GM18508 (cell line): Measurements from ENCODE around the gene SASH1.

Experiments
- ATAC-seq: cut with Tn5 transposase; IDR thresholded peaks from one replicate; pipeline ENCODE4 v1.9.1; 2021; ENCODE audit warnings: moderate number of reproducible peaks; ENCODE audit not compliant: insufficient read depth, unreplicated experiment

Gene SASH1

GRCh38 chr6:148472171-148473105, 129.8 kb downstream of the SASH1 start:
- ATAC-seq: no peak

DNA sequence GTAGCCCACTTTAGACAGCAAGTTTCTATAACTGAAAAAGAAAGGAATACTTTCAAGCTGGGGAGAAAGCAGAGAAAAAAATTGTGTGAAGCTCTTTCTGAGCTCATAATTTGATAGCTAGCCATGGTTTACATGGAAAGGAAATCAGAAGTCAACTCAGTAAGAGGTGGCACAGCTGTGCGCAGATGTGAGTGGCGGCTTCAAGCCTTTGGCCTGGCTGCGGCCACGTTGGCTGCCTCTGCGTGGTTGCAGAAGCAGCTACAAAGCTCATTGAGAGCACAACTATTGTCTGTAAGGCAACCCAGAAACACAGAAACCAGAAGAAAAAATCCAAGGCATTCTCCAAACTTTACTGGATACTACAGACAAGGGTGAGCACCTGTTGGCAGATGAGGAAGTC, 136.9 kb downstream of the SASH1 start:
- ATAC-seq: no peak

GRCh38 chr6:148487461-148487860, 144.8 kb downstream of the SASH1 start:
- no peak for ATAC-seq

GRCh38 chr6:148491638-148492251, 149.1 kb downstream of the SASH1 start:
- ATAC-seq: no peak

DNA sequence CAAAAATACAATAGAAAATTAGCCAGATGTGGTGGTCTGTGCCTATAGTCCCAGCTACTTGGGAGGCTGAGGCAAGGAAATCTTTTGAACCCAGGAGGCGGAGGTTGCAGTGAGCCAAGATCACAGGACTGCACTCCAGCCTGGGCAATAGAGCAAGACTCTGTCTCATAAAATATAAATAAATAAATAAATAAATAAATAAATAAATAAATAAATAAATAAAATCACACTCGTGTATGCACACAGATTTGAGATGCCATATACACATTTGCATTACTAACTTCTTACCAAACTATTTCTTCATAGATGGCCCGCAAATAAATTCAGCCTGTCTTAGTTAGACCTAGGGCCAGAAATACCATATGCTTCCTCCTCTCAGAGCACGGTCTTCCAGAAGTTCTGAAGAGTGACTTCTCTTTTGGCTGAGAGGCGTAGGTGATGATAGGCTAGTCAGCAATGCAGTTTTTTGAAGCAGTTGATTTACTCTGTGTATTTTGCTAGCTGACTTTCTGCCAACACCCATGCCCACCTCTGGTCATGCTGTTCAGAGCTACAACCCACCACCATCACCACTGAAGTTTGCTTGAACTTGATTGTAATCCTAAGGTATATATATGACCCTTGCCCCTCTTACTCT, 150.1 kb downstream of the SASH1 start:
- ATAC-seq: no peak

DNA sequence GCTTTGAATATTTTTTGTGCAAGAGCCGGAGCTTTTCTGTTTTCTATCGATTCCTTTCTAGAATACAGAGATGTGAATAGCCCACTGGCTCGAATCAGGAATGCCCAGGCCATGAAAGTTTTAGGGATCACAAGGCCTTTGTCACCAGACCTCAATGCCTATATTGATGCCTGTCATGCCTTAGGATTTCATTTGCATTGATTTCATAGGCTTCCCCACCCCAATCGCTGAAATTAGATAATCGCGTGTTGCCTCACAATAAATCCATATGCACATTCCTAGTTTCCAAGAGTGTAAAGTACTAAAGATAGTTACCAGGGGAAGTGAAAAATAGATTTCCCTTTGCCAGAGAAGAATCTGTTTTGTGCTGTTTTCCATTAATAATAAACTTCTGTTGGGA, 150.8 kb downstream of the SASH1 start:
- ATAC-seq: no peak

DNA sequence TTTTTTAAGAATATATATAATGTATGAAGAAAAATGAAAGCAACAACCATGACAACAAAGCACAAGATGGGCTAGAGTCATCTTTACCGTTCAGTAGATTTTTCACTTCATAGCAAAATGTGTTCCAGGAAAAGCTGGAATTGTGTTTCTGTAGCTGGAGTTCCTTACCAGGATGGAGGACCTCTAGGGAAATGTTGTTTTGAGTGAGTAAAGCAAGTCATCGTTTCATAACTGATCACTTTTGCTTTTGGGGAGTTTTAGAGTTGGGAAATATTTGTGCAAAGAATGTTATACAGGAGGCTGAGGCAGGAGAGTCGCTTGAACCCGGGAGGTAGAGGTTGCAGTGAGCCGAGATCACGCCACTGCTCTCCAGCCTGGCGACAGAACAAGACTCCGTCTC, 151.6 kb downstream of the SASH1 start:
- ATAC-seq: no peak

GRCh38 chr6:148495029-148495428, 152.4 kb downstream of the SASH1 start:
- ATAC-seq: peak; percentile 69

DNA sequence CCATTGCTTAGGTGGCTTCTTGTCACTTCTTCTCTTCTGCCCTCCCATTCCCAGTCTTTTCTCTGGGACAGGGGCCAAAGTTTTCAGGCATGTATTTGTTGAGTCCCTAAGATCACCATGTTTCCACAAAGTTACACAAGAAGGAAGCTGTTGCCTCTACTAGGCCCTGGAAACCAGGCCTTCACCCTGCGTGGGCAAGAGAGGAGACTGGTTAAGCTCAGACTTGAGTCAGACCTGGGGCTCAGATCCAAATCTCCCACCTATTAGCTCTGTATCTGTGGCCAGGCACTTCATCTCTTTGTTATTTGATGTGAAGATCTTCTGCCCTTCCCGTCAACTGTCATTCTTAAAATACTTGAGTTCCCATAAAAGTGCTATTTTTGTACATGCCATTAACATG, 154.6 kb downstream of the SASH1 start:
- no peak for ATAC-seq

DNA sequence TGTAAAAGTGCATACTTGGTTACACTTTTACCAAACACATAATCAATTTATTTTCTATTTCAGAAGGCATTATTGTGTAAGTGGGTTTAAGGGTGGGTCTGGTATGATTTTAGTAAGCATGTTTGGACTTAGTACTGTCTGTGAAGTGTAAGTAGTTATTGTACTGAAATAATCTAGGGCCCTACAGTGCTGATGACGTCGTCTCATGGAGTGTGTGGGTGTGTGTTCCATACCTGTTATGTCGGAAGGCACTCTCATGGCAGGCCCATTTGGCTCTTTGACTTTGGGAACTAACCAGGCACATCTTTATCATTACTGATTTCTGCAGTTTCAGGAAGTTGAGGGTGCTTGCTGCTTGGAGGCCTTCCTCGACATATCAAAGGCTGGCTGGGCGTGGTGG, 155.1 kb downstream of the SASH1 start:
- no peak for ATAC-seq

GRCh38 chr6:148500402-148500801, 157.8 kb downstream of the SASH1 start:
- ATAC-seq: no peak

DNA sequence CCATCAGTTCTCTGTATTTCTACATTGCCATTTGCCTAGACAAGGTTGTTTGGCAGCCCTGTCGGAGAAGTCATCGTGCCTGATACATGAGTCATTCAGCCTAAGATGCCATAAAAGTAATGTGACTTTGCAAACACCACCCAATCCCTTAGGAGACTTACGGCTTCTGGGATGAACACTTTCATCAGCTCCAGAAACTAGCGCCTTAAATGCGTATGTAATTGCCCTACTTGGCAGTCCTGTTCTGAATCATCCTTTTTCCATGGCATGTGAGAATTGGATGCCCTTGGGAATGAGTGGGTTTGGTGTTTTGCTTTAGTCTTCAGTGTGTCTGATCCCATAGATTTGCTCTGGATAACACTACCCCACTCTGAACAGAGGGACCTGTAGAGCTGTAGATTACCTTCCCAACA, 158.5 kb downstream of the SASH1 start:
- ATAC-seq: no peak

DNA sequence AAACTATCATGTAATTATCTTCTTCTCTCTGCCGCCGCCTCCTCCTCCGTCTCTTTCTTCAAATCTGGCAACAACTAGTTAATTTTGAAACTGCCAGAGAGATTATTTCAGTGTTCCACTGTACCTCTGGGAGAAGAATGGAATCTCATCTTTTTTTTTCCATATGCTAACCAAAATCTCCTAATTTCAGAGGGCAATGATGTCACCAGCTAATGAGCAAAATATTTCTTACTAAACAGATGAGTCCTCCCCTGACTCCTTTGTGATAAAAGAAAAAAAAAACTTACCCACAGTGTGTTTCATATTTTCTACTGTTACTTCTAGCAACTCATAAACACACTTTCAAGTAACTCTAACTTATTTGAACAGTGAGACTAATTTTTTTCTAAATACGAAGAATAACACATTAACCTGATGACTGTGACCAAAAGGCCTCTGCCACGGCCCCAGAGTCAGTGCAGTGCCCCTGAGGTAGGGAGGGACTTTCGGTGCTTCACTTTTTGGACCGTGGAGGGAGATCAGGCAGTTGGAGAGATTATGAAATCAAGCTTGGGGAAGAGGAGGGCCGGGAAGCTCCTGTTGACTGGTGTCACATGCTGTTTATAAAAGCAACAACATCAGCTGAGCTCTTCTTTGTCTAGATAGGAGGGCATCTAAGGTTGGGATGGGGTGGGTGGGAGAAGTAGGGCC, 159.6 kb downstream of the SASH1 start:
- no peak for ATAC-seq

DNA sequence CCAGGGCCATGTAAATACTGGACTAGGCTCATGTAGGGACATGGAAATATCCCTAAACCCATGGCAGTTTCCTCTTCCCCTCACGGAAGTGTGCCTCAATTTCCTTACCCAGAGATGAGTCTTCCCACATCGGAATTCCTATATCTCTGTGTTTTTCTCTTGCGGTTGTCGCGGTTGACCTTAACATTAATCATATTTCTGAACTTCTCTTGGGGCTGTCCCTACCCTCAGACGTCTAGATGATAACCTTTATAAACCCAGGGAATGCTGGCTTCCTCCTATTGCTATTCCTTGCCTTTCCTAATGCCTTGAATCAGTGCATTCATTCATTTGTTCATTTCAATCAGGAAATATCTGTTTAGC, 160.1 kb downstream of the SASH1 start:
- no peak for ATAC-seq

DNA sequence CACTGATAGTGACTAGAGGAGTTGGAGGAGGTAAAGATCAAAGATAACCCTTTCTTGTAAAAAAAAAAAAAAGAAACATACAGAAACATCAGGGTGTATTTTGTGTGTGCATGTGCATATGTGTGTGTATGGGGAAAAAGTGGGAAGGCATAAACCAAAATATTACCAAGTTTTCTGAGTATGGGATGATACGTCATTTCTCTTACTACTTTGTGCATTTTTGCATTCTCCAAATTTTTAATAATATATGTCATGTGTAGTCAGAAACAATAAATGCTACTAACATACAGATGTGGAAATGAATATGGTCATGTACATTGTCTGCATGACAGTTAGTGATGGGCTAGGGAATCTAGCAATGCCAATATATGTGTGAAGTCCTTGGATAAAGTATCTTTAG, 161.1 kb downstream of the SASH1 start:
- no peak for ATAC-seq

DNA sequence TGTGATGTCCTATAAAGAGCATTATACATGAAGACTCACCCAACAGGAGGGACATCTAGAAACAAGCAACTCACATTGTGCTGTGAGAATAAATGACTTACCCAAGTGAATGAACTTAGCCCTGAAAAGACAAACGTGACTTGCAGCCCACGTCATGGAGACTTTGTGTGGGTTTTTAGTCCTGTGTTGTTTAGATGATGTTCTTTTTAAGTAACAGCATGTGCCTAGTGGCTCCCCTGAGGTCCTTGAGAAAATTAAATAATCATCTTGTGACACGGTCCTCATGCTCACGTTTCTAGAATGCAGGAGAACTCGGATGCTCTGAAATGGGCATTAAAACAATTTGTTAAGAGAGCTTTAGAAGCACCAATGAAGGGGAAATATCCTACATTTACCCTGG, 165.1 kb downstream of the SASH1 start:
- no peak for ATAC-seq

DNA sequence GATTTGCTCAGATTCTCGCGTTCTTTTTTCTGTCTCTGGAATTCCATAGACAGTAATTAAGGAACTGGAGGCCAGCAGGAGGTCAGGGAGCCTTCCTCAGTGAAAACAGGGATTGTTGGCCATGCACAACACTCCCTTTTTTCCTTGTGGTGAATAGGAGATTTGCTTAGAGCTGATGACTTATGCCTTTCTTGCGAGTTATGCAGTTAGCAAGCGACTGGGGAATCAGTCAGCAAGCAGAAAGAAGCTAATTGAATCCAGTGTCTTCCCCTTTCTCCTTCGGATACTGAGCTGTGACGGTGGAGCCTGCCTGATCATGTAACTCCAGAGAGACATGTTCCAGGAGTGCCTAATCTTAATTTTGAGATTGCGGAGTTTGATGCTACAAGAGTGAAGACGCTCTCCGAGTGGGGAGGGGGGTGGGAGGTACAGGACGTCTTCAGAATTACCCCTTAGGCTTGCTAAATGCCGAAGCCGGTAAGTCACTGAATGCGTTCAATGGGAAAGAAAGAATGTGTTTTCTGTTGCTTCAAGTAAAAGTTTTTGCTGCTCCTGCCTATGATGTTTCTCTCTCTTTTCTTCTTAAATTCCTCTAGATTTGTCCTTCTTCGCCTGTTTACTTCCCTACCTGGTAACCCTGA, 165.9 kb downstream of the SASH1 start:
- no peak for ATAC-seq

DNA sequence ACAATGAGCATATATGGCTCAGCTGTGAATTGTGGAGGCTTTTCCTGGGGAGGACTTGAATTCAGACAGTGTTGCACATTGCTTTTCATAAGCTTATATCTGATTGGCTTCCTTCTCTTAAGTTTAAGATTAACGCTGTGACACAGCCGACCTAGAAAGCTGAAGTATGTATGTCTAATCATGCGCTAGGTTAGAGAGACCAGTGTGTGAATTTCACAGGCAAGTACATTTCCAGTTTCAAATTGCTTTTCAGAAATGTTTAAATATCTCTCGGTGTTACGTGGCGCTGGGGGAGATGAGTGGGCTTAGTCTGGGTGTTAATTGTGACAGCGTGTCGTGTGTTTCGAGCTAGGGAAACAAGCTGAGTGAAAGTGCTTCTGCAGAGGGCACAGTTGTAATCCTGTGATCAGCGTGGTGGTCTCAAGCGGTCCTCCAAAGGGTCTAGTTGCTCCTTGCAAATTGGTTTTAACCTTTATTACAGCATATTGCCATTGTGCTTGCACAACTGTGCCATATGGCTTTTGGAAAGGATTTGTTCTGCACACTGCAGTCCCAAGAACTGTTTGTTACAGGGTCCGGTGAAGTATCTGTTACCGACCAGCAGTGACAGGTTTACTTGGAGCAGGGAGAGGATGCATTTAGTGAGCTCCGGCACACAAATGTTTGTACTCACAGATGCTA, 166.6 kb downstream of the SASH1 start:
- no peak for ATAC-seq

- ATAC-seq: peak; percentile 58
These were observed 167.4 kb downstream of the SASH1 start for GRCh38 chr6:148509800-148510581.
